Mesangial cell (primary cell): ENCODE measurements around the gene NOTO. TPM values are rescaled to one million over a fixed set of nuclear protein-coding genes. Genes with fewer than 3 reads are reported as not detected.

ENCODE experiments used
- total RNA-seq: library from RNA; depleted of rRNA; stranded (reverse); fragments of >200 nt; gene quantifications from 2 replicates; pipeline ENCODE4 v1.2.3, GENCODE V29; 2015

NOTO gene
- not detected in 2 replicates for total RNA-seq

GRCh38 chr2:73202156-73203054 lies at the start of gene NOTO:
Gene NOTO (plus strand): TSS chr2:73202574. CDS start chr2:73202667, 93 bp downstream.

GRCh38 chr2:73214120-73215035 lies 12.0 kb downstream of the NOTO start, which contains the start of gene SMYD5:
Gene SMYD5 (plus strand): TSS chr2:73214245. CDS start chr2:73214267, 22 bp downstream.

GRCh38 chr2:73233154-73233931 lies 31.0 kb downstream of the NOTO start, which contains the start of gene PRADC1:
Gene PRADC1 (minus strand): TSS chr2:73233239. CDS start chr2:73233160, 79 bp downstream.

GRCh38 chr2:73233932-73234832 lies 31.8 kb downstream of the NOTO start, which contains the start of gene CCT7:
Gene CCT7 (plus strand): TSS chr2:73234308. CDS start chr2:73234379, 71 bp downstream.

Other genes starting within 250 kb of the NOTO start
- gene SFXN5, start 130.9 kb upstream of the NOTO start, total RNA-seq = 7.0 and 10.3 TPM in 2 replicates
- gene RAB11FIP5, start 89.6 kb upstream of the NOTO start, total RNA-seq = 29.0 and 39.8 TPM in 2 replicates
- gene SMYD5, start 11.7 kb downstream of the NOTO start, total RNA-seq = 21.2 TPM in 2 replicates
- gene PRADC1, start 30.7 kb downstream of the NOTO start, total RNA-seq = 7.4 and 23.0 TPM in 2 replicates
- gene CCT7, start 31.7 kb downstream of the NOTO start, total RNA-seq = 220 and 395 TPM in 2 replicates
- gene FBXO41, start 81.9 kb downstream of the NOTO start, total RNA-seq = 2.4 and 3.8 TPM in 2 replicates
- not detected in 2 replicates for gene EGR4, start 91.0 kb downstream of the NOTO start, total RNA-seq
- 12.2 and 16.0 TPM in 2 replicates for gene ALMS1, start 183.3 kb downstream of the NOTO start, total RNA-seq